NCI-H1930 (cell line): Measurements from ENCODE around the gene KLF12.

Source experiments
- DNase-seq, 2 experiments: peaks; one replicate each; lab custom pipeline; 2025; lab: John Stamatoyannopoulos, UW

The KLF12 gene

GRCh38 chr13:74135326-74136083, 1.3 kb upstream of the KLF12 start:
- DNase-seq: peak; percentile 71 to 78

GRCh38 chr13:74134777-74135325, 647 bp upstream of the KLF12 start:
- DNase-seq: peak; percentile 67 to 72

- DNase-seq: peak; percentile 71 to 77
Observed at GRCh38 chr13:74133657-74134201, 475 bp downstream of the KLF12 start.

- DNase-seq: no peak
Observed at GRCh38 chr13:74132776-74133656, 1.2 kb downstream of the KLF12 start.

- DNase-seq: no peak
Observed at GRCh38 chr13:74132152-74132775, 1.9 kb downstream of the KLF12 start.

- no peak for DNase-seq
Observed at GRCh38 chr13:74131227-74131626, 3.0 kb downstream of the KLF12 start.

- DNase-seq: no peak
Observed at GRCh38 chr13:74129500-74130191, 4.6 kb downstream of the KLF12 start.

GRCh38 chr13:74128156-74128767, 5.9 kb downstream of the KLF12 start:
- DNase-seq: no peak

- DNase-seq: no peak
Observed at GRCh38 chr13:74118328-74118727, 15.9 kb downstream of the KLF12 start.

GRCh38 chr13:74117207-74117705, 16.9 kb downstream of the KLF12 start:
- no peak for DNase-seq

GRCh38 chr13:74115133-74115532, 19.1 kb downstream of the KLF12 start:
- no peak for DNase-seq

- no peak for DNase-seq
Observed at GRCh38 chr13:74114641-74115040, 19.6 kb downstream of the KLF12 start.

- no peak for DNase-seq
Observed at GRCh38 chr13:74114202-74114601, 20.0 kb downstream of the KLF12 start.

GRCh38 chr13:74111901-74112824, 22.0 kb downstream of the KLF12 start:
- DNase-seq: no peak

- DNase-seq: no peak
Observed at GRCh38 chr13:74111399-74111798, 22.8 kb downstream of the KLF12 start.

GRCh38 chr13:74110053-74110452, 24.2 kb downstream of the KLF12 start:
- no peak for DNase-seq

GRCh38 chr13:74107598-74107997, 26.6 kb downstream of the KLF12 start:
- DNase-seq: no peak

GRCh38 chr13:74105871-74106270, 28.3 kb downstream of the KLF12 start:
- DNase-seq: no peak

- DNase-seq: no peak
Observed at GRCh38 chr13:74104661-74105275, 29.4 kb downstream of the KLF12 start.
